Effector memory CD8-positive, alpha-beta T cell (primary cell): ENCODE measurements around the gene SLC48A1.
A peak's percentile ranks its signal among the peaks of the same experiment; 100 is the strongest.
"Not testable (repeated sequence)": the region's sequence is repeated elsewhere in the genome, so short reads cannot be mapped to it uniquely, and the experiment has no call there.

Experiments used
- ATAC-seq: fragments of 150-1000 bp; cut with Tn5 transposase; replicated peaks from 2 replicates; pipeline ENCODE4 v1.10.0; 2021; ENCODE audit warnings: mild to moderate bottlenecking, moderate library complexity
- DNase-seq, 3 experiments: peaks; one replicate each; pipeline ENCODE4 v3.0.0; 2021
- H3K27ac Mint-ChIP-seq, 2 donors: one replicate each; pipeline ENCODE4 v1.8.0; 2022; ENCODE audit warnings: mild to moderate bottlenecking in 2 of 2, mixed read lengths in 2 of 2, moderate library complexity in 2 of 2
- H3K27me3 Mint-ChIP-seq, 2 donors: one replicate each; pipeline ENCODE4 v1.8.0; 2022; ENCODE audit warnings: mixed read lengths in 2 of 2
- H3K36me3 Mint-ChIP-seq: one replicate; pipeline ENCODE4 v1.8.0; 2022; ENCODE audit warnings: mild to moderate bottlenecking, moderate library complexity, mixed read lengths; ENCODE audit not compliant: insufficient read depth
- H3K4me1 Mint-ChIP-seq, 2 donors: one replicate each; pipeline ENCODE4 v1.8.0; 2022; ENCODE audit warnings: low read depth in 2 of 2, mixed read lengths in 2 of 2
- H3K4me3 Mint-ChIP-seq, 2 donors: one replicate each; pipeline ENCODE4 v1.8.0; 2022; ENCODE audit warnings: mild to moderate bottlenecking in 2 of 2, mixed read lengths in 2 of 2, moderate library complexity in 2 of 2
- H3K9me3 Mint-ChIP-seq, 2 donors: one replicate each; pipeline ENCODE4 v1.8.0; 2022; ENCODE audit warnings: mixed read lengths in 2 of 2

SLC48A1 gene

DNA sequence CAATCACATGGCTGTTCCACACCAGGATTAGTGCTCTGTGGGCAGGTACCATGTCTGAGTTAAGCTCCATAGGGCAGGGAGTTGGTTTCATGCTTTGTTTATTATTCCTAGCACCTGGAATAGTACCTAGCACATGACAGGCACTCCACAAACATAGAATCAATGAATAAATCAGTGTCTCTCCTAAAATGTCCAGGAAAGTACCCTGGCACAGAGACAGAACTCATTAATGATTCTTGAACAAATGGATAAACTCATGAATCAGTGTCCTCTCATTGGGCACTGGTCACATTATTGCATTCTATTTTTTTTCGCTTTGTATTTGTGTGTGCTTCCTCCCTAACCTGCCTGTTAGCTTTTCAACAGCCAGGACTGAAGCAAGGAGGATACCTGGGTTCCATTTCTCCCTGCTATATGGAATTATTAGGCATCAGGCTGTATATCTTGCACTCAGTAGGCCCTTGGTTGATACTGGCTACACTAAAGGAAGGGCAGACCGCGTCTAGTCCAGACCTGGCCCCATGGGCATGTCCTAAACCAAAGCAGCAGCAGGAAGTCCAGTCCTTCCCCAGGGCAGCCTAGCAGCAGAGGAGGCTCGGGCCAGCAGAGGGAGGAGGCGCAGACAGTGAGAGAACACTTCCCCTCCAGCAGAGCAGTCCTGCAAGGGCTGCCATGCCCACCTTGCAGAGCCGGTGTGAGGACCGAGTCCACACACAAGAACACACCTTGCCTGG lies 28.3 kb downstream of the SLC48A1 start:
- Mint-ChIP-seq H3K4me1 (peaks cover 54 to 57% of the 10 kb centered on the region in 2 donors), H3K27ac (peak overlapping the region; percentile 85 to 92), H3K36me3 (peaks cover 35% of the 10 kb centered on the region), H3K4me3 (no peak overlapping the region), H3K27me3 (no peaks in the 10 kb centered on the region), H3K9me3 (no peaks in the 10 kb centered on the region)
- ATAC-seq (no peak), DNase-seq (no peak)

DNA sequence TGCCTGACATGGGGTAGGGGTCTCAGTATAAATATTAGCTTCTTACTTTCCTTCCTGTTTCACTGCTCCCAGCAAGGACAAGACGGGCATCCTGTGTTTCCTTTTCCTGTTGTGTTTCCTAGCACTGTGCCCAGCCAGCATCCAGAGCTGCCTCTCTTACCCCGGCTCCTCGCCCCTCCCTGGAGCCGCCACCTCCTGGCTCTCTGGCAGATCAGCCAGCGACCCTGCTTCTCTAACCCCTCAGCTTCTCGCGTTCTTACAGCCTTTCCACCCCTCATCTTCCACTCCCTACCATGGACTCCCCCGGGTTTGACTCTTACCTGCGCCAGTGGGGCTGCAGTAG lies 28.8 kb downstream of the SLC48A1 start:
- H3K4me1 Mint-ChIP-seq, result peaks cover 58 to 61% of the 10 kb centered on the region in 2 donors
- peak overlapping the region; percentile 85 to 92 for H3K27ac Mint-ChIP-seq
- H3K9me3 Mint-ChIP-seq, result no peaks in the 10 kb centered on the region
- H3K4me3 Mint-ChIP-seq, result peak overlapping the region in 1 of 2 donors; percentile 51
- no peaks in the 10 kb centered on the region for H3K27me3 Mint-ChIP-seq
- no peak for DNase-seq
- ATAC-seq, result no peak
- peaks cover 29% of the 10 kb centered on the region for H3K36me3 Mint-ChIP-seq

DNA sequence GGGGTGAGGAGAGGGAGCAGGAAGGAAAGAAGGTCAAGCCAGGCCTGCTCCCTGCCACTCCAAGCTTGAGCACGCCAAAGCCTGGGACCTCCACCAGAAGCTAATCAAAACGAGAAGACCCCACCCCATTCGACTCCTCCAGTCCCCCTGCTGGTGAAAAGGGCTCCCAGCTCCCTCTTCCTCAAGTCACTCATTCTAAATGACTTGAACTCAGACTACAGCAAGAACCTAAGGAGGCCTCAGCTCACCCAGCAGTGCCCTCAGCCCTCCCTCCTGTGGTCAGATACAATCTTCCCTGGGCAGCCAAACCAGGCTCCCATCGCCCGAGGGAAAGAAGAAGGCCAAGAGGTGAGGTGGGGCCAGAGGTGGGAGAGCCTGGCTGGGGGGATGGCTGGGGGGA lies 29.3 kb downstream of the SLC48A1 start:
- H3K27ac Mint-ChIP-seq, result peak overlapping the region; percentile 85 to 92
- no peaks in the 10 kb centered on the region for H3K27me3 Mint-ChIP-seq
- no peaks in the 10 kb centered on the region for H3K9me3 Mint-ChIP-seq
- ATAC-seq (no peak), DNase-seq (no peak)
- H3K4me1 Mint-ChIP-seq, result peaks cover 62 to 64% of the 10 kb centered on the region in 2 donors
- H3K36me3 Mint-ChIP-seq, result peaks cover 25% of the 10 kb centered on the region
- H3K4me3 Mint-ChIP-seq, result peak overlapping the region; percentile 38 to 51

DNA sequence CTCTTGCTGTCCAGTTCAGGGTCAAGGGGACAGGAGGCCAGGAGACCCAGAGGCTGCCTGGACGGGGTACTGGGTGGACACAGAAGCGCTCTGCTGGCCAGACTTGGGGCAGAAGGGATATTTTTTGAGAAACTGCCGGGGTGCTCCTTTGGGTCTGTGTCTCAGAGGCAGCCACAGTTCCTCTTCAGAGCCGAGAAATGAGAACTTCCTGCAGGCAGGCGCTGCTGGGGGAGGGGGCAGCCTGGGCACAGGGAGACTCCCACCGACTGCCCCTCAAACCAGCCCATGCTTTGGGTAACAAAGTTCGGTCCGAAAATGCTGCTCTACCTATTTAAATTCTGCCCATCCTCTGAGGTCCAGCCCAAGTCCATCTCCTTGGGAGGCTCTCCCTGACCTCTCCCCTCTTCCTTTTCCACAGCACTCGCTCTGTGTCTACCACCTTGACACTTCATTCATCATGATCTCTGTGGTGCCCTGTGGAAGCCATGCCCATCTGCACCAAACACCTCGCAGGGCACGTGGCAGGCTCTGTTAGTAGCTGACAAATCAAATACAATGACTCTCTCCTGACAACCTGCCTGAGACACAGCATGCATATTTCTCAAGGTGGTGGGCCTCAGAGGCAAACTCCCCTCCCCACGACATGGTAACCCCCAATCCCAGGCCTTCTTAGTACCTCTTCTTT lies 30.3 kb downstream of the SLC48A1 start:
- Mint-ChIP-seq H3K4me3 (peak overlapping the region; percentile 6 to 38), H3K27ac (peak overlapping the region; percentile 47 to 85), H3K4me1 (peaks cover 66 to 71% of the 10 kb centered on the region in 2 donors), H3K36me3 (peaks cover 18% of the 10 kb centered on the region), H3K27me3 (no peaks in the 10 kb centered on the region), H3K9me3 (no peaks in the 10 kb centered on the region)
- DNase-seq (no peak), ATAC-seq (no peak)

DNA sequence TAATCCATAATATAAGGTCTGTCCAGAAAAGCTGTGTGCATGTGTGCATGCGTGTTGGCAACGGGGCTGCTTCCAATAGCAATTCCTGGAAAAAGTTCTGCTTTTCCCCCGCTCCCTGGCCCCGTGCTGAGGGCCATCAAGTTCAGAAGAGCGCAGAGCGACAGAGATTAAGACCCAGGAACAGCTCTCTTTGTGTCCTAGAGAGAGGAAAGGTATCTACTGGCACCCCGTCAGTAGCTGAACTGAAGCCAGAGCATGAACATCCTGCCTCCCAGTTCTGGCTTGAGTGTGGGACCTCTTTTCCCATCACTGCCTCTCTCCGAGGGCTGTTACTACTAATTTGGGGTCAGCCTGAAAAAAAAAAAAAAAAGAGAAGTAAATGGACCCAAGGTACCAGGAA lies 31.1 kb downstream of the SLC48A1 start:
- H3K36me3 Mint-ChIP-seq, result peaks cover 20% of the 10 kb centered on the region
- H3K27me3 Mint-ChIP-seq, result no peaks in the 10 kb centered on the region
- H3K4me1 Mint-ChIP-seq, result peaks cover 72 to 78% of the 10 kb centered on the region in 2 donors
- H3K27ac Mint-ChIP-seq, result peak overlapping the region in 1 of 2 donors; percentile 61
- DNase-seq, result no peak
- no peaks in the 10 kb centered on the region for H3K9me3 Mint-ChIP-seq
- peak overlapping the region in 1 of 2 donors; percentile 38 for H3K4me3 Mint-ChIP-seq
- no peak for ATAC-seq

DNA sequence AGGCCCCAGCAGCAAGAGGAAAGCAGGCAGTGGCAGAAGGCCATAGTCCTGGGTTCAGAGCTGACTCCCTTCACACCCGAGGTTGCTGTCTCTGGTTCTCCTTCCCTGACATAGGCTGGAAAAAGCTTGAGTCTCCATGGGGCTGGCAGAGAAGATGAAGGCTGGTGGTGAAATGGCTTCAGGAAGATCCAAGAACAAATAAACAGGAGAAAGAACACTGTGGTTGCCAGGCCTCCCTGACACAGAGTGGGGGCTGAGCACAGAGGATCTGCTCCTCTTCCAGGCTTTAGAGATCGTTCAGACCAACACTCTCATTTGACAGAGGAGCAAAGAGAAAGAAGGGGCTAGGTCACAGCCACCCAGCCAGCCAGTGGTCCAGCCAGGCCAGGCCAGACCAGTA lies 32.4 kb downstream of the SLC48A1 start:
- no peak for ATAC-seq
- Mint-ChIP-seq H3K36me3 (peaks cover 18% of the 10 kb centered on the region), H3K27ac (peak overlapping the region; percentile 60 to 61), H3K4me1 (peaks cover 77% of the 10 kb centered on the region in 2 donors), H3K4me3 (peak overlapping the region; percentile 34 to 45), H3K9me3 (no peaks in the 10 kb centered on the region), H3K27me3 (no peaks in the 10 kb centered on the region)
- DNase-seq, result no peak

DNA sequence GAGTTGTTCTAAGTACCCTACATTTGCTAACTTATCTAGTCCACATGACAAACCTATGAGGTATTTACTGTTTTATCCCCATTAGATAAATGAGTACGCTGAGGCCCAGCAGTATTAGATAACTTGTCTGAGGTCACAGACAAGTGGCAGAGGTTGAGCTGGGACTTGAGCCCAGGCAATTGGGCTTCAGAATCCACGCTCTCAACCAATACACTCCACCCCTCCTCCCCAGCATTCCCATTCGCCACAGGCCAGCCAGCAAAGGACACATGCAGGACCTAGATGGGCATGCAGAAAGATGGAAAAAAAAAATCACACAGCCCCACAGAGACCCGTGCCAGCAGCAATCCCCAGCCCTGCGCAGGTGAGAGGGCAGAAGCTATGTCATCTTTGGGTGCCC lies 34.3 kb downstream of the SLC48A1 start:
- peaks cover 78 to 84% of the 10 kb centered on the region in 2 donors for H3K4me1 Mint-ChIP-seq
- peaks cover 28% of the 10 kb centered on the region for H3K36me3 Mint-ChIP-seq
- H3K4me3 Mint-ChIP-seq, result peak overlapping the region; percentile 69 to 85
- ATAC-seq, result no peak
- H3K9me3 Mint-ChIP-seq, result no peaks in the 10 kb centered on the region
- no peak for DNase-seq
- peak overlapping the region; percentile 85 to 92 for H3K27ac Mint-ChIP-seq
- H3K27me3 Mint-ChIP-seq, result no peaks in the 10 kb centered on the region

DNA sequence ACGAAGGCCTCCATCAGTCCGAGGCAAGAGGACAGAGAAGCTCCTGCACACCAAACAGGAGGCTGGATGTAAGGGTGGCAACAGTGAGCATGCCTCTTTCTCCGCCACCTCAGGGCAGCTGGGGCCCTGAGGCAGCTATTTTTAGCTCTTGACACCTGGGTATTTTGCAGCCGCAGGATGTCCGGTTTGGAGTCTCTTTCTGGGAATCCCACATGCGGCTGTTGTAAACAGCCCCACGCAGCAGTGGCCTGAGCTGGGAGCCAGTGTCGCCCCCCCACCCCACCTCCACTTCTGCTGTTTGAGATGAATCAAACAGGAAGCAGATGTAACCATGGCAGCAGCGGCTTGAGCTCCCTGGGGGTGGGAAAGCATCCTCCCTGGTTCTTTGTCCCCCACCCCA lies 35.0 kb downstream of the SLC48A1 start:
- peak overlapping the region; percentile 85 to 92 for H3K27ac Mint-ChIP-seq
- H3K9me3 Mint-ChIP-seq, result no peaks in the 10 kb centered on the region
- H3K4me3 Mint-ChIP-seq, result peak overlapping the region; percentile 69 to 85
- ATAC-seq, result peak; percentile 55
- peak; percentile 57 to 65 (median 65) for DNase-seq
- peaks cover 29% of the 10 kb centered on the region for H3K36me3 Mint-ChIP-seq
- no peaks in the 10 kb centered on the region for H3K27me3 Mint-ChIP-seq
- H3K4me1 Mint-ChIP-seq, result peaks cover 76 to 81% of the 10 kb centered on the region in 2 donors

DNA sequence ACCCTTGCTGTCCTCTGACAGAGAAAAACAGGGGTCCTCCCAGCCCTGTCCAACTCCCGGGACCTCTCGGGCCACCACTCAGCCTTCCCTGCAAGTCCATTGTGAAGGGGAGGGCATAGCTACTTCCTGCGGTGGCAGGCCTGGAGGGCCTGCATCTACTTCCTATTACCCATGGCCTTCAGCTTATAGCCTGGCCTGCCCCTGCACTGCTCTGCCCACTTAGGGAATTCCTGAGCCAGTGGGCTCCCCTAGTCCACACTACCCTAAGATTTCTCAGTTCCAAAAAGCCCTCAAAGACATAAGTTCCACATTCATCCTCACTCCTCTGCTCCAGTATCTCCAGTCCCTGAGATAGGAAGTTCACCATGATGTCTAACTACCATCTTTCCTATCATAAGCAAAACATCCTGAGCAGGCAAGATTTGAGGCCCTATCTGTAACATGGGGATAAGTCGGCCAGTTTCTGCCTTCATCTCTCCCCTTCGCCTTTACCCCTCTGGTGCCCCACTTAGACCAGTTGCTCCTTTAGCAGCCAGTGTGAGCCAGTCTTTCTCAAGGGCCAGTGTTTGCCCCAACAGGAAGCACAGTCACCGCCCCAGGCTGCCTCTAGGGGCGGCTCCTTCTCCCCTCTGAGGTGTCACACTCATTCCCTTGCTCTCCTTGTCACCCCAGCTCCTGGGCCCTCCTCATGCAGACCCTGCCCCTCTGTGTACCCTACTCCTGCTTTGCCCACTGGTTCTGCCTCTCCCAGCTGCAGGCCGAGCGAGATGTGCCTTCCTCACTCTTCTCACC lies 35.7 kb downstream of the SLC48A1 start:
- ATAC-seq (peak; percentile 20), DNase-seq (peak in 1 of 3 experiments; percentile 30)
- Mint-ChIP-seq H3K4me3 (peak overlapping the region; percentile 69 to 85), H3K27ac (peak overlapping the region; percentile 85 to 92), H3K36me3 (peaks cover 34% of the 10 kb centered on the region), H3K27me3 (no peaks in the 10 kb centered on the region), H3K4me1 (peaks cover 76 to 81% of the 10 kb centered on the region in 2 donors), H3K9me3 (no peaks in the 10 kb centered on the region)

DNA sequence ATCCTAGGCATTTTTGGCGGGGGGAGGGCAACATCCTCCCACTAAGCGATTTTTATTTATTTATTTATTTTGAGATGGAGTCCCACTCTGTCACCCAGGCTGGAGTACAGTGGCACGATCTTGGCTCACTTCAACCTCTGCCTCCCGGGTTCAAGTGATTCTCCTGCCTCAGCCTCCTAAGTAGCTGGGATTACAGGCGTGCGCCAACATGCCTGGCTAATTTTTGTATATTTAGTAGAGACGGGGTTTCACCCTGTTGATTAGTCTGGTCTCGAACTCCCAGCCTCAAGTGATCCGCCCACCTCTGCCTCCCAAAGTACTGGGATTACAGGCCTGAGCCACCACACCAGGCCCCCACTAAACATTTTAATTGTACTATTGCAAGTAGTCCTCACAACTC lies 36.5 kb downstream of the SLC48A1 start:
- not testable (repeated sequence) for DNase-seq, H3K27me3 Mint-ChIP-seq, H3K9me3 Mint-ChIP-seq, ATAC-seq
- peak overlapping the region; percentile 92 to 97 for H3K27ac Mint-ChIP-seq
- H3K4me1 Mint-ChIP-seq, result peaks cover 78 to 85% of the 10 kb centered on the region in 2 donors
- peak overlapping the region; percentile 69 to 85 for H3K4me3 Mint-ChIP-seq
- H3K36me3 Mint-ChIP-seq, result peaks cover 29% of the 10 kb centered on the region

DNA sequence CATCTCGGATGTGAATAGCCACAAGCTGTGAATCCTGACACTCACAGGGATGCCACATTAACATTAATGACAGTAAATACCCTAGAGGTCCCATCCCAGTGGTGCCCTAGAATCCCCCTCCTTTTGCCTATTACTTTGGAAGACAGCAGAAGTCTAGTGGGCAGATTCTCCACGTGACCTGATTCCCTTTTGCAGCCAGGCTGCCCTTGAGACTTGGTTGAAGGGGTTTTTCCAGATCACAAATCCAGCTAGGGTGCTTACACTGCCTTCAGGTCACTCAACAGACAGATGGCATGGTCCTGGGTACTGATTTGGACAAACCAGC lies 38.0 kb downstream of the SLC48A1 start:
- DNase-seq (no peak), ATAC-seq (no peak)
- H3K36me3 Mint-ChIP-seq, result peaks cover 19% of the 10 kb centered on the region
- peaks cover 79 to 82% of the 10 kb centered on the region in 2 donors for H3K4me1 Mint-ChIP-seq
- peak overlapping the region; percentile 69 to 85 for H3K4me3 Mint-ChIP-seq
- H3K9me3 Mint-ChIP-seq, result no peaks in the 10 kb centered on the region
- peak overlapping the region; percentile 92 to 97 for H3K27ac Mint-ChIP-seq
- H3K27me3 Mint-ChIP-seq, result no peaks in the 10 kb centered on the region

DNA sequence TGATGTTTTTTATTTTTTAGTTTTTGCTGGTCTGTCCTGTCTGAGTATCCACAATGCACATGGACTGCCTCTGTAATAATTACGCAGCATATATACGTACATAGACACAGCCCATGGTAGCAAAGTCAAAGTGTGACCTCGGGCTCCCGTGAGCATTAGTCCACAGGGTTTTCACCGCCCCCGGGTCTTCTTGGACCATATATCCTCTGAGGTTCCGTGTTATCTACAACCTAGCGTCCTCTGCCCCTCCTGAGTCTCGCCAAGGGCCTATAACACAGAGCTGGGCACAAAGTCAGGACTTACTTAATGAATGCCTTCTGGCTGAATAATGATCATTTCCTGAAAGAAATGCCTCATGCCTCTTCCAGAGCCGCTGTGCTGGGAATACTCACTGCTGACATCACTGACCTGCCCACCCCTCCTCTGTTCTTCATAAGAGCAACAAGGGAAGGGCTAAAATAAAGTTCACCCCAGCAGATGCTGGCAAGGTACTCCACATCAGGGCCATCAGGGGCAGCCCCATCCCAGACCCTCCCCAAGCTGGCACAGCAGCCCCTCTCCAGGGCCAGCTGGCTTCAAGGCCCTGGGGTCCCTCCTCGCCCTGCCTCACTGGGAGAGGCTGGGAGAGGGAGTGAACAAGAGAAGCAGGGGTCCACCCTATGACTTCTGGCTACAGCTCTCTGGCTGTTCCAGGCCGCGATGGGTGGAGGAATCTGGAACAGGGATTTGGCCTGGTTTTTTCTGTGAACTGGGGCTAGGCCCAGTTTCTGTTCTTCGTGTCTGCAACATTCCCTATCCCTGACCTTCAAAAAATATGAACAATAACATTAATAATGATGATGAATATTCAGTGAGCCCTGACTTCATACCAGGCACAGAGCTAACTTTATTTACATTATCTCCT lies 38.8 kb downstream of the SLC48A1 start:
- H3K27ac Mint-ChIP-seq, result peak overlapping the region; percentile 99
- ATAC-seq (no peak), DNase-seq (no peak)
- H3K4me3 Mint-ChIP-seq, result peak overlapping the region; percentile 95 to 98
- no peaks in the 10 kb centered on the region for H3K9me3 Mint-ChIP-seq
- peaks cover 81 to 82% of the 10 kb centered on the region in 2 donors for H3K4me1 Mint-ChIP-seq
- H3K36me3 Mint-ChIP-seq, result peaks cover 19% of the 10 kb centered on the region
- no peaks in the 10 kb centered on the region for H3K27me3 Mint-ChIP-seq
